Measurements from ENCODE around the gene PEX7.

DNA sequence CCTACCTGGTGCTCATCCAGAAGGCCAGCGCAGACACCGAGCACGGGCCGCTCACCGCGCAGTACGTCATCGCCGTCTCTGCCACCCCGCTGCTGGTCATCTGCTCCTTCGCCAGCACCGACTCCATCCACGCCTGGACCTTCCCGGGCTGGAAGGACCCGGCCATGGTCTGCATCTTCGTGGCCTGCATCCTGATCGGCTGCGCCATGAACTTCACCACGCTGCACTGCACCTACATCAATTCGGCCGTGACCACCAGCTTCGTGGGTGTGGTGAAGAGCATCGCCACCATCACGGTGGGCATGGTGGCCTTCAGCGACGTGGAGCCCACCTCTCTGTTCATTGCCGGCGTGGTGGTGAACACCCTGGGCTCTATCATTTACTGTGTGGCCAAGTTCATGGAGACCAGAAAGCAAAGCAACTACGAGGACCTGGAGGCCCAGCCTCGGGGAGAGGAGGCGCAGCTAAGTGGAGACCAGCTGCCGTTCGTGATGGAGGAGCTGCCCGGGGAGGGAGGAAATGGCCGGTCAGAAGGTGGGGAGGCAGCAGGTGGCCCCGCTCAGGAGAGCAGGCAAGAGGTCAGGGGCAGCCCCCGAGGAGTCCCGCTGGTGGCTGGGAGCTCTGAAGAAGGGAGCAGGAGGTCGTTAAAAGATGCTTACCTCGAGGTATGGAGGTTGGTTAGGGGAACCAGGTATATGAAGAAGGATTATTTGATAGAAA, 101.7 kb downstream of the PEX7 start:
- TF ChIP-seq, protein P1, sequence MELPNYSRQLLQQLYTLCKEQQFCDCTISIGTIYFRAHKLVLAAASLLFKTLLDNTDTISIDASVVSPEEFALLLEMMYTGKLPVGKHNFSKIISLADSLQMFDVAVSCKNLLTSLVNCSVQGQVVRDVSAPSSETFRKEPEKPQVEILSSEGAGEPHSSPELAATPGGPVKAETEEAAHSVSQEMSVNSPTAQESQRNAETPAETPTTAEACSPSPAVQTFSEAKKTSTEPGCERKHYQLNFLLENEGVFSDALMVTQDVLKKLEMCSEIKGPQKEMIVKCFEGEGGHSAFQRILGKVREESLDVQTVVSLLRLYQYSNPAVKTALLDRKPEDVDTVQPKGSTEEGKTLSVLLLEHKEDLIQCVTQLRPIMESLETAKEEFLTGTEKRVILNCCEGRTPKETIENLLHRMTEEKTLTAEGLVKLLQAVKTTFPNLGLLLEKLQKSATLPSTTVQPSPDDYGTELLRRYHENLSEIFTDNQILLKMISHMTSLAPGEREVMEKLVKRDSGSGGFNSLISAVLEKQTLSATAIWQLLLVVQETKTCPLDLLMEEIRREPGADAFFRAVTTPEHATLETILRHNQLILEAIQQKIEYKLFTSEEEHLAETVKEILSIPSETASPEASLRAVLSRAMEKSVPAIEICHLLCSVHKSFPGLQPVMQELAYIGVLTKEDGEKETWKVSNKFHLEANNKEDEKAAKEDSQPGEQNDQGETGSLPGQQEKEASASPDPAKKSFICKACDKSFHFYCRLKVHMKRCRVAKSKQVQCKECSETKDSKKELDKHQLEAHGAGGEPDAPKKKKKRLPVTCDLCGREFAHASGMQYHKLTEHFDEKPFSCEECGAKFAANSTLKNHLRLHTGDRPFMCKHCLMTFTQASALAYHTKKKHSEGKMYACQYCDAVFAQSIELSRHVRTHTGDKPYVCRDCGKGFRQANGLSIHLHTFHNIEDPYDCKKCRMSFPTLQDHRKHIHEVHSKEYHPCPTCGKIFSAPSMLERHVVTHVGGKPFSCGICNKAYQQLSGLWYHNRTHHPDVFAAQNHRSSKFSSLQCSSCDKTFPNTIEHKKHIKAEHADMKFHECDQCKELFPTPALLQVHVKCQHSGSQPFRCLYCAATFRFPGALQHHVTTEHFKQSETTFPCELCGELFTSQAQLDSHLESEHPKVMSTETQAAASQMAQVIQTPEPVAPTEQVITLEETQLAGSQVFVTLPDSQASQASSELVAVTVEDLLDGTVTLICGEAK (IDR thresholded peaks at IDR 0.05; ENCODE audit: borderline replicate concordance) = no peak
- TF ChIP-seq POLR2A (IDR thresholded peaks at IDR 0.05; ENCODE audit: low read depth, low read length) (no peak), CBFB (IDR thresholded peaks at IDR 0.05; ENCODE audit: low read depth) (no peak), CREM (IDR thresholded peaks at IDR 0.05; ENCODE audit: low read depth) (no peak), SIN3A (IDR thresholded peaks at IDR 0.05; ENCODE audit: low read depth, low read length) (no peak), CEBPB (IDR thresholded peaks at IDR 0.05; ENCODE audit: borderline replicate concordance in 1 of 2, low read depth in 2 of 2, low read length in 2 of 2) (no peak), EP300 (IDR thresholded peaks at IDR 0.05; ENCODE audit: borderline replicate concordance in 1 of 2, control insufficient read depth in 1 of 2, low read depth in 2 of 2, low read length in 2 of 2) (no peak), KDM1A (IDR thresholded peaks at IDR 0.05; ENCODE audit: borderline replicate concordance) (no peak), YY1 (IDR thresholded peaks at IDR 0.05; ENCODE audit: low read depth, low read length) (no peak)
- TF ChIP-seq, protein P2, sequence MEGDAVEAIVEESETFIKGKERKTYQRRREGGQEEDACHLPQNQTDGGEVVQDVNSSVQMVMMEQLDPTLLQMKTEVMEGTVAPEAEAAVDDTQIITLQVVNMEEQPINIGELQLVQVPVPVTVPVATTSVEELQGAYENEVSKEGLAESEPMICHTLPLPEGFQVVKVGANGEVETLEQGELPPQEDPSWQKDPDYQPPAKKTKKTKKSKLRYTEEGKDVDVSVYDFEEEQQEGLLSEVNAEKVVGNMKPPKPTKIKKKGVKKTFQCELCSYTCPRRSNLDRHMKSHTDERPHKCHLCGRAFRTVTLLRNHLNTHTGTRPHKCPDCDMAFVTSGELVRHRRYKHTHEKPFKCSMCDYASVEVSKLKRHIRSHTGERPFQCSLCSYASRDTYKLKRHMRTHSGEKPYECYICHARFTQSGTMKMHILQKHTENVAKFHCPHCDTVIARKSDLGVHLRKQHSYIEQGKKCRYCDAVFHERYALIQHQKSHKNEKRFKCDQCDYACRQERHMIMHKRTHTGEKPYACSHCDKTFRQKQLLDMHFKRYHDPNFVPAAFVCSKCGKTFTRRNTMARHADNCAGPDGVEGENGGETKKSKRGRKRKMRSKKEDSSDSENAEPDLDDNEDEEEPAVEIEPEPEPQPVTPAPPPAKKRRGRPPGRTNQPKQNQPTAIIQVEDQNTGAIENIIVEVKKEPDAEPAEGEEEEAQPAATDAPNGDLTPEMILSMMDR (IDR thresholded peaks at IDR 0.05 in 2 of 3, conservative IDR thresholded peaks at IDR 0.05 in 1 of 3; ENCODE audit: control insufficient read depth in 2 of 3, extremely low read depth in 1 of 3, insufficient read depth in 1 of 3, low read depth in 3 of 3, low read length in 3 of 3) = no peak
